NCI-H446 (cell line): ENCODE data around the gene GPX5.
"Not testable (repeated sequence)": the region's sequence is repeated elsewhere in the genome, so short reads cannot be mapped to it uniquely, and the experiment has no call there.

Experiments used
- DNase-seq, 2 experiments: peaks; one replicate each; lab custom pipeline; 2025; lab: John Stamatoyannopoulos, UW

Gene GPX5

GRCh38 chr6:28515676-28516075 lies 10.0 kb upstream of the GPX5 start, which contains the start of gene GPX6:
TSS of gene GPX6 (minus strand) at chr6:28515793. CDS start at chr6:28515743, 50 bp downstream.
- DNase-seq, result no peak

GRCh38 chr6:28517964-28518363 lies 7.7 kb upstream of the GPX5 start:
- no peak for DNase-seq

- DNase-seq, result no peak
These were observed 3.0 kb upstream of the GPX5 start for GRCh38 chr6:28522594-28523240.

GRCh38 chr6:28523241-28523622 lies 2.4 kb upstream of the GPX5 start:
- DNase-seq, result no peak

GRCh38 chr6:28530777-28531176 lies 5.1 kb downstream of the GPX5 start:
- DNase-seq, result no peak

GRCh38 chr6:28531479-28532128 lies 5.9 kb downstream of the GPX5 start:
- DNase-seq, result no peak

- DNase-seq, result no peak
These were observed 8.6 kb downstream of the GPX5 start for GRCh38 chr6:28534306-28534705.

GRCh38 chr6:28534875-28535274 lies 9.2 kb downstream of the GPX5 start:
- DNase-seq, result no peak

- no peak for DNase-seq
These were observed 11.4 kb downstream of the GPX5 start for GRCh38 chr6:28537065-28537464.

- no peak for DNase-seq
These were observed 11.9 kb downstream of the GPX5 start for GRCh38 chr6:28537509-28538140.

- no peak for DNase-seq
These were observed 16.3 kb downstream of the GPX5 start for GRCh38 chr6:28541996-28542395.

GRCh38 chr6:28542440-28543296 lies 17.0 kb downstream of the GPX5 start:
- peak; percentile 42 to 77 for DNase-seq

- DNase-seq, result no peak
These were observed 18.2 kb downstream of the GPX5 start for GRCh38 chr6:28543651-28544610.

GRCh38 chr6:28545955-28546354 lies 20.3 kb downstream of the GPX5 start:
- DNase-seq, result no peak

- DNase-seq, result not testable (repeated sequence)
These were observed 21.3 kb downstream of the GPX5 start for GRCh38 chr6:28547003-28547402.

GRCh38 chr6:28551891-28552666 lies 26.4 kb downstream of the GPX5 start:
- no peak for DNase-seq

- no peak for DNase-seq
These were observed 27.8 kb downstream of the GPX5 start for GRCh38 chr6:28553384-28553985.

- DNase-seq, result no peak
These were observed 28.6 kb downstream of the GPX5 start for GRCh38 chr6:28553986-28554881.

- DNase-seq, result no peak
These were observed 29.5 kb downstream of the GPX5 start for GRCh38 chr6:28555136-28555535.
